GM12875 (cell line): ENCODE results near the gene PLXNA4.

Source experiments
- H3K4me3 ChIP-seq: one replicate; pipeline ENCODE4 v1.5.1; 2011; ENCODE audit warnings: low read depth, low read length, control low read depth
- TF ChIP-seq, protein P1 (sequence below): IDR thresholded peaks from 2 replicates; pipeline ENCODE4 v1.5.1; 2011; ENCODE audit warnings: low read depth, mild to moderate bottlenecking, control low read depth, inconsistent platforms, low read length, moderate library complexity, borderline replicate concordance; ENCODE audit not compliant: insufficient read depth

The PLXNA4 gene

DNA sequence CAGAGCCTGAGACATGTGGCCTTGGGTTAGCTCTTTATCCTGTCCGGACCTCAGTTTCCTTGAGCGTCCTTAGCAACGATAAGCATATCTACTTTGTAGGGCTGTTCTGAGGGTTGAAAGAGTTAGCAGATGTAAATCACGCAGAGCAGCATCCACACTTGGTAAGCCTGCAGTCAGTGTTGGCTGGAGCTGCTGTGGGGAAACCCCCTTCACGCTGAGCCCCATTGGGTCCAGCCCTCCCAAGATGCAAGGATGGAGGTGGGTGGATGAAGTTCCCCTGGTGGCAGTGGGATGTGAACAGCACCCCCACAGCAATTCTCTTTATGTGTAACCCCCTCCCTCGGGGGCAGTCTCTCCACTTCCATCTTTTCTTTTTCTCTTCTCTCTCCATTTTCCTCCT lies 109.9 kb downstream of the PLXNA4 start:
- no peak overlapping the region for H3K4me3 ChIP-seq
- TF ChIP-seq, protein P1, sequence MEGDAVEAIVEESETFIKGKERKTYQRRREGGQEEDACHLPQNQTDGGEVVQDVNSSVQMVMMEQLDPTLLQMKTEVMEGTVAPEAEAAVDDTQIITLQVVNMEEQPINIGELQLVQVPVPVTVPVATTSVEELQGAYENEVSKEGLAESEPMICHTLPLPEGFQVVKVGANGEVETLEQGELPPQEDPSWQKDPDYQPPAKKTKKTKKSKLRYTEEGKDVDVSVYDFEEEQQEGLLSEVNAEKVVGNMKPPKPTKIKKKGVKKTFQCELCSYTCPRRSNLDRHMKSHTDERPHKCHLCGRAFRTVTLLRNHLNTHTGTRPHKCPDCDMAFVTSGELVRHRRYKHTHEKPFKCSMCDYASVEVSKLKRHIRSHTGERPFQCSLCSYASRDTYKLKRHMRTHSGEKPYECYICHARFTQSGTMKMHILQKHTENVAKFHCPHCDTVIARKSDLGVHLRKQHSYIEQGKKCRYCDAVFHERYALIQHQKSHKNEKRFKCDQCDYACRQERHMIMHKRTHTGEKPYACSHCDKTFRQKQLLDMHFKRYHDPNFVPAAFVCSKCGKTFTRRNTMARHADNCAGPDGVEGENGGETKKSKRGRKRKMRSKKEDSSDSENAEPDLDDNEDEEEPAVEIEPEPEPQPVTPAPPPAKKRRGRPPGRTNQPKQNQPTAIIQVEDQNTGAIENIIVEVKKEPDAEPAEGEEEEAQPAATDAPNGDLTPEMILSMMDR: no peak

DNA sequence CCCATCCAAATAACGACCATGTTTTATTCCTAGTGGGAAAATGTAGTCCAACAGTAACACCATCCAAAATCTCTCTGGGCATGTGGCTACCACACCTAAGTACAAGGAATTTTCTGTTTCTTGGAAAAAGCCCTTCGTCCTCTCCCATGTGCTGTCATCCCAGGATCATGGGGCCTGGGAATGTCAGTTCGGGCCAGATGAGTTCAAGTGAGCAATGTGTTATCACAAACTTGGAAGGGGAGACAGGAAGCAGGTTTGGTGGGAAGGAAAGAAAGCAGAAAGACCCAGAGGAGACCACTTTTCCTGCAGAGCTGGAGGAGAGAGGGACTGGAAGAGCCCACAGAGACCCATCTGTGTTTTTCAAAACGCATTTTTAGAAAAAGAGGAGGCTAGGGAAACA lies 110.8 kb downstream of the PLXNA4 start:
- TF ChIP-seq, protein P1: no peak
- H3K4me3 ChIP-seq: no peak overlapping the region

DNA sequence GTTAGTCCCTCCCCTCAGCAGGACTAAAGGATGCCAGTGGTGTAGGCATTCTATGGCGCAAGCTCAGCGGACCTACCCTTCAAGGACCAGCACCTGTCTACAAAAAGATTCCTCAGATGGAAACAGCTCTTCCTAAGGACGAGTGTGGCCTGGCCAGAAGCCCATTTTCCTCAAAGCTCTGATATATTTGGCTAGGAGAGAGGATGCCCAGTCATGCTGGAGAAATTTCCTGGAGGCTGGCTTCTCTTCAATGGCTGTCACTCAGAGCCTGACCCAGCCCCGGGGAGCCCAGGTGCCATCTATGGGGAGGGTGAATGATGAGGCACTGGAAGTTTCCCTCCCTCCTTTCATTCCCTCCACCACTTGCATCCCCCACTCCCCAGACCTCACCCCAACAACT lies 111.5 kb downstream of the PLXNA4 start:
- H3K4me3 ChIP-seq: no peak overlapping the region
- TF ChIP-seq, protein P1: no peak

DNA sequence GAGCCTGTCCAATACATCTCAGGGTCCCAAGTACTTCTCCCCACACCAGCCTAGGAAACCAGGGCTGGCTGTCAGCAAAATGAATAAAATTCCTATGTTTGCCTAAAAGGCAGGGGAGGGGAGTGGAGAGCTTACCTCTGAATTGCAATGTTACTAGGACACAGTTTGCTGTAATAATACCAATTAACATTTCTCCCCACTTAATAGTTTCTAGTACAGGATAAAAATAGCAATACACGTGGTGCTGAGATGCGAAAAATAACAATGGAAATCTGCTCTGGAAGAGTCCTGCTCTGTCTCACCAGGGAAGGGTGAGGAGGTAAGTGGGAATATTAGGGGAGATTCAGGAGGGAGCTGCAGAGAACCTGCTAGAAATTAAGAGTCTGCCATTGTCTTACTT lies 112.3 kb downstream of the PLXNA4 start:
- H3K4me3 ChIP-seq: no peak overlapping the region
- TF ChIP-seq, protein P1: no peak

DNA sequence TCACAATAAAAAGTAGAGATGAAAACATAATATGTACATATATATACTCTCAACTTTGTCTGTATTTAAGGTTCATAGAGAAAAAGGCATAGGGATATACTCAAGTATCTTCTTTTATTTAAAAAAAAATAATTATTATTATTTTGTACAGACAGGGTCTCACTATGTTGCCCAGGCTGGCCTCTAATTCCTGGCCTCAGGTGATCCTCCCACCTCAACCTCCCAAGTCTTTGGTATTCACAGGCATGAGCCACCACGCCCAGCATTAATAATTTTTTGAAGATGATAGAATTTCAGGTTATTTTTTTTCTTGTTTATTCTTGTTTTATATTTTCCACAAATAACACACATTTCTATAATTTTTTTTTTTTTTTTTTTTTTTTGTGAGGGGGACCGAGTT lies 113.8 kb downstream of the PLXNA4 start:
- TF ChIP-seq, protein P1: no peak
- H3K4me3 ChIP-seq: no peak overlapping the region

DNA sequence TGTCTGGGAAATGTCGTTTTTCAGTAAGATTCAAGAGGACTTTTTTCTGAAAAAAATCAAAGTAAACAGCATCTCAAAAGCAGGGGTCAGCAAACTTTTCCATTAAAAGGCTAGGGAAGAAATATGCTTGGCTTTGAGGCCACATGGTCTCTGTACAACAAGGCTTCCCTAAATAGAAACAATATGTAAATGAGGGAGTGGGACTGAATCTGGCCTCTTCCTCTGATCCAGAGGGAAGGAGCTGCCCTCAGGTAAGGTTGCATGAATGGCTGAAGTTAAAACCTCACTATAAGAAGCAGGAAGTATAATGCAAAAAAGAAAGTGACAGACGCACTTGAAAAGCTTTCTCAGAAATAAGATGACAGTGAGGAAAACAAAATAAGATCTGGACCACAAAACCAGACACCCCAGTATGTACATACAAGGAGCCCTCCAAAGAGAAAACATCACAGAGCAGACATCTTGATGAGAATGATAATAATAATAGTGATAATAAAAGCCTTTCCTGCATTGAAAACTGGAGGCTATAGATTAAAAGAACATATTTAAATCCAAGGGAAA lies 115.2 kb downstream of the PLXNA4 start:
- H3K4me3 ChIP-seq: no peak overlapping the region
- TF ChIP-seq, protein P1: no peak

DNA sequence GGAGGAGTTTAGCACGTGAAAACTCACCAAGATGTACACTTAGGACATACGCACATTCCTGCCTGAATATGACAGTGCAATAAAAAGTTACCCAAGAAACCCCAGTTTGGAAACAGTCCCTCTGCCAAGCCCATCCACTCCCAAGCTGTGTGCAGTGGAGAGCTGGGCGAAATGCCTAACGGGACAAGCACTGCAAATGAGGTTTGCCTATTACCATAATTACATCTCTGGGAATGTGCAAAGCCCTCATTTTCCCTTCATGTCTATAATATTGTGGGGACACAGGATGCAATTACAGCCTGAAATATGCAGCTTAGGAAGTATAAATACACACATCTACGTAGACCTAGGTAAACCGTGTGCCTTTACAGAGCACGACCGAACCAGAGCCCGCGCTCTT lies 117.5 kb downstream of the PLXNA4 start:
- H3K4me3 ChIP-seq: no peak overlapping the region
- TF ChIP-seq, protein P1: no peak
